ENCODE data around the gene PLXNB2.
"Not testable (repeated sequence)": the region's sequence is repeated elsewhere in the genome, so short reads cannot be mapped to it uniquely, and the experiment has no call there.

DNA sequence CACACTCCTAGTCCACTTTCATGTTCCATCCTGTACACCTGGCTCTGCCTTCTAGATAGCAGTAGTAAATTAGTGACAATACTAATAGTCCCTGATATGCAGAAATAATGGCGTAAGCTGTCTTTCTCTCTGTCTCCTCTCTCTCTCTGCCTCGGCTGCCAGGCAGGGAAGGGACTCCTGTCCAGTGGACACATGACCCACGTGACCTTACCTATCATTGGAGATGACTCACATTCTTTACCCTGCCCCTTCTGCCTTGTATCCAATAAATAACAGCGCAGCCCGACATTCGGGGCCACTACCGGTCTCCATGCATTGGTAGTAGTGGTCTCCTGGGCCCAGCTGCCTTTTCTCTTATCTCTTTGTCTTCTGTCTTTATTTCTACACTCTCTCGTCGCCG lies 33.7 kb downstream of the PLXNB2 start:
- not testable (repeated sequence) for TF ChIP-seq EZH2phosphoT487 (IDR thresholded peaks at IDR 0.05; ENCODE audit: borderline replicate concordance, low read length)
- TF ChIP-seq, protein P1, sequence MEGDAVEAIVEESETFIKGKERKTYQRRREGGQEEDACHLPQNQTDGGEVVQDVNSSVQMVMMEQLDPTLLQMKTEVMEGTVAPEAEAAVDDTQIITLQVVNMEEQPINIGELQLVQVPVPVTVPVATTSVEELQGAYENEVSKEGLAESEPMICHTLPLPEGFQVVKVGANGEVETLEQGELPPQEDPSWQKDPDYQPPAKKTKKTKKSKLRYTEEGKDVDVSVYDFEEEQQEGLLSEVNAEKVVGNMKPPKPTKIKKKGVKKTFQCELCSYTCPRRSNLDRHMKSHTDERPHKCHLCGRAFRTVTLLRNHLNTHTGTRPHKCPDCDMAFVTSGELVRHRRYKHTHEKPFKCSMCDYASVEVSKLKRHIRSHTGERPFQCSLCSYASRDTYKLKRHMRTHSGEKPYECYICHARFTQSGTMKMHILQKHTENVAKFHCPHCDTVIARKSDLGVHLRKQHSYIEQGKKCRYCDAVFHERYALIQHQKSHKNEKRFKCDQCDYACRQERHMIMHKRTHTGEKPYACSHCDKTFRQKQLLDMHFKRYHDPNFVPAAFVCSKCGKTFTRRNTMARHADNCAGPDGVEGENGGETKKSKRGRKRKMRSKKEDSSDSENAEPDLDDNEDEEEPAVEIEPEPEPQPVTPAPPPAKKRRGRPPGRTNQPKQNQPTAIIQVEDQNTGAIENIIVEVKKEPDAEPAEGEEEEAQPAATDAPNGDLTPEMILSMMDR (IDR thresholded peaks at IDR 0.05; ENCODE audit: low read depth, low read length, poor library complexity, severe bottlenecking): not testable (repeated sequence)
